NCI-H1417 (cell line): Measurements from ENCODE around the gene PODXL2.
"Not testable (repeated sequence)": the region's sequence is repeated elsewhere in the genome, so short reads cannot be mapped to it uniquely, and the experiment has no call there.

Source experiments
- DNase-seq, 3 experiments: peaks; one replicate each; lab custom pipeline; 2025; lab: John Stamatoyannopoulos, UW

The PODXL2 gene

GRCh38 chr3:127654993-127655392, 26.0 kb downstream of the PODXL2 start:
- not testable (repeated sequence) for DNase-seq

- DNase-seq, result no peak
Measured at GRCh38 chr3:127655641-127656040, 26.7 kb downstream of the PODXL2 start.

- no peak for DNase-seq
Measured at GRCh38 chr3:127656906-127657305, 27.9 kb downstream of the PODXL2 start.

- no peak for DNase-seq
Measured at GRCh38 chr3:127658234-127658633, 29.2 kb downstream of the PODXL2 start.

- no peak for DNase-seq
Measured at GRCh38 chr3:127660621-127661251, 31.8 kb downstream of the PODXL2 start.

- DNase-seq, result no peak
Measured at GRCh38 chr3:127661600-127661999, 32.6 kb downstream of the PODXL2 start.

- DNase-seq, result no peak
Measured at GRCh38 chr3:127662001-127662469, 33.0 kb downstream of the PODXL2 start.

- DNase-seq, result no peak
Measured at GRCh38 chr3:127663151-127663550, 34.2 kb downstream of the PODXL2 start.

GRCh38 chr3:127665165-127665564, 36.2 kb downstream of the PODXL2 start:
- no peak for DNase-seq

- no peak for DNase-seq
Measured at GRCh38 chr3:127665586-127665985, 36.6 kb downstream of the PODXL2 start.

- no peak for DNase-seq
Measured at GRCh38 chr3:127666676-127667075, 37.7 kb downstream of the PODXL2 start.

- DNase-seq, result peak in 2 of 3 experiments; percentile 62 to 89
Measured at GRCh38 chr3:127667119-127667681, 38.2 kb downstream of the PODXL2 start.

GRCh38 chr3:127668906-127669305, 39.9 kb downstream of the PODXL2 start:
- DNase-seq, result no peak

- no peak for DNase-seq
Measured at GRCh38 chr3:127669541-127670228, 40.7 kb downstream of the PODXL2 start.

- DNase-seq, result no peak
Measured at GRCh38 chr3:127670229-127670559, 41.2 kb downstream of the PODXL2 start.

GRCh38 chr3:127670761-127671522, 42.0 kb downstream of the PODXL2 start:
- no peak for DNase-seq

GRCh38 chr3:127671523-127672428, 42.8 kb downstream of the PODXL2 start:
- peak in 2 of 3 experiments; percentile 75 to 82 for DNase-seq

GRCh38 chr3:127672429-127673190, 43.6 kb downstream of the PODXL2 start, which contains the start of gene ABTB1:
Gene ABTB1 (plus strand): TSS chr3:127672952. CDS start chr3:127673026, 74 bp downstream.
- DNase-seq, result peak; percentile 81 to 91 (median 90)

GRCh38 chr3:127673191-127674100, 44.5 kb downstream of the PODXL2 start:
- peak; percentile 47 to 90 (median 84) for DNase-seq
